ENCODE data around the gene TMSB4X.

GRCh38 chrX:12994321-12994720, 19.4 kb downstream of the TMSB4X start:
- TF ChIP-seq CTCF (IDR thresholded peaks at IDR 0.05; ENCODE audit: insufficient read depth, low read length) (no peak), POLR2AphosphoS5 (IDR thresholded peaks at IDR 0.05; ENCODE audit: low read depth) (no peak), REST (IDR thresholded peaks at IDR 0.05; ENCODE audit: insufficient replicate concordance, low read depth) (no peak)
